SKM-1 treated with dmso at 0.1 percent for 144 hours (cell line): ENCODE results near the gene ADORA2A.

ENCODE experiments used
- DNase-seq: peaks from one replicate; lab custom pipeline; 2025; ENCODE audit not compliant: unreplicated experiment; lab: John Stamatoyannopoulos, UW

ADORA2A gene

DNA sequence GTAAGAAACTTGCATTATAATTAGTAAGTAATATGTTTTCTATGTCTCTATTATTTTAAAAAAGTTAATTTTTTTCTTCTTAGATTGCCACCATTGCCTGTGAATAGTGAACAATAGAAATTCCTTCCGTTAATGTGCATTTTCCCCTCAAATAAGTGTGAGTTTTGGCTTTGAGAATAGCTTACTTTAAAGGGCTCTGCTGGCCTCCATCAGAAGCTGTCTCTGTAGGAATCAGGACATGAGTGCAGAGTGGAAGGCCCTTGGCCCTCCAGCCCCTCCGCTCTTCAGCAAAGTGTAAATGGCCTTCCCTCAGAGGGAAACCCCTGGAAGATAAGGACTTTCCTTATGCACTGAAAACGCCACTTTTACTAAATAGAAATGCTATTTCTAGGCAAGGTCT is 24.1 kb upstream of the ADORA2A start:
- DNase-seq: no peak

DNA sequence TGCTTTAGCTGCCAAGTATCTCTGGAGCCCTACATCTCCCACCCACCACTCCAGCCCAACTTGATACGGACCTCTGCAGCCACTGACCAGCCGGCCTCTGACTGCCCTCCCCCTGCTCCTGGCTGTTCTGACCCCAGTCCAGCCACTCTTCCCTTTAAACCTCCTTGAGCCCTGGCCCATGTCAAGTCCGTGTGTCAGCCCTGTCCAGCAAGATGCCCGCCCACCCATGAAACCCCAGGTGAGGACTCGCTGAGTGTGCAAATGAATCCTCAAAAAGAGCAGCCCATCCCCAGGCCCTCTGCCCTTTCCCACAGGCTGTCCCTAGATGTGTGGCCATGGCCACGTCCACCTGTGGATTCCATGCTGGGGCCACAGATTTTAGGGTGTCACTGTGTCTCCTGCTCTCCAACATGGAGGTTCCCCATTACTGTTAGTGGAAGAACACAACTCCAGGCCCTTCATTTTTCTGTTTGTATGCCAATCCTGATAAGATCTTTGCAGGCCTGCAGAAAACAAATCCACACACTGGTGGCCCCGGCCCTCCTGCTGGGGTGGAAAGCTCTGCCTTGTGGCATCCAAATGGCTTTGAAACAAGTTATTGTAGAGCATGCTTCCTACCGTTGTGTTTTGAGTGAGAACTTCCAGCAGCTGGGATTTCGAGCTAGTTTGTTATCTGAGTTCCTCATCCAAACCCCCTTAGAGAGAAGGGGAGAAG is 22.7 kb upstream of the ADORA2A start:
- no peak for DNase-seq

DNA sequence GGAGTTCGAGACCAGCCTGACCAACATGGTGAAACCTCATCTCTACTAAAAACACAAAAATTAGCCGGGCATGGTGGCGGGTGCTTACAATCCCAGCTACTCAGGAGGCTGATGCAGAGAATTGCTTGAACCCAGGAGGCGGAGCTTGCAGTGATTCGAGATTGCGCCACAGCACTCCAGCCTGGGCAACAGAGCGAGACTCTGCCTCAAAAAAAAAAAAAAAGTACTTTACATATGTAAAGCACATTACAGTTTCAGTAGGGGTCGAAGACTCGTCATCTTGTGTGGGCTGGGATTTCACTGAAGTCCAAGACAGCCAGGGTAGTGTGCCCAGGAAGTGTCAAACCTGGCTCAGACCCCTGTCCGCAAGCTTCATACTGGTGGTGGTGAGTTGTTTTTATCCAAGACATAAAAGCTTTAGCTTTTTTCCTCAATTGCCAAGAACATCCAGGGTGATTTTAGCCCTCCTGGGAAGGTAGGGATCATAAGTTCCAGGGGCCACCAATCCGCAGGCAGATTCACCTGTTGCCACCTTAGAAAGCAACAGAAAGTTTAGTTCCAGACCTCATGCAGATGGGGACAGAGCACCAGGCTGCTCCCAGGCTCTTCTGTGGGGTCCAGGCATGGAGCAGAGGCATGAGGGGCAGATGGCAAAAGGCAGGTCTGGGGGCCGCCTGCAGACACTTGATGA is 21.6 kb upstream of the ADORA2A start:
- no peak for DNase-seq

- no peak for DNase-seq
Measured at GRCh38 chr22:24406322-24407277, 20.8 kb upstream of the ADORA2A start.

GRCh38 chr22:24407278-24407665 is 20.1 kb upstream of the ADORA2A start:
- DNase-seq: no peak

DNA sequence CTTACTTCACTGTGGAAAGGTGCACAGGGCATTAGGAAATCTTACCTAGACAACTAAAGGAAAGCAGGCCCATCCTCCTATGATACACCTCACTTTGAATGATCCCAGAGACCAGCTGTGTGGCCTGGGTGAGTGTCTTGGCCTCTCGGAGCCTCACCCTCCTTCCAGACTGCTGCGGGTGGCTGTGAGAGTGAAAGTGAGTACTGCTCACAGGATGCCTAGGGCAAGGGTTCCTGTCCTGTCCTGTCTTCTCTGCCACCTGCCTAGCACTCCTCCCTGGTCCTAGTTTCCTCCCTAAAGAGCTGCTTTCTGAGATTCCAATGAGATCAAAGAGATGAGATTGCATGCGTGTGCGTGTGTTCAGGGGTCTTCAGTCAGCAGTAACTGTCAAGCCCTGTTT is 19.5 kb upstream of the ADORA2A start:
- no peak for DNase-seq

GRCh38 chr22:24408630-24409029 is 18.8 kb upstream of the ADORA2A start:
- no peak for DNase-seq

DNA sequence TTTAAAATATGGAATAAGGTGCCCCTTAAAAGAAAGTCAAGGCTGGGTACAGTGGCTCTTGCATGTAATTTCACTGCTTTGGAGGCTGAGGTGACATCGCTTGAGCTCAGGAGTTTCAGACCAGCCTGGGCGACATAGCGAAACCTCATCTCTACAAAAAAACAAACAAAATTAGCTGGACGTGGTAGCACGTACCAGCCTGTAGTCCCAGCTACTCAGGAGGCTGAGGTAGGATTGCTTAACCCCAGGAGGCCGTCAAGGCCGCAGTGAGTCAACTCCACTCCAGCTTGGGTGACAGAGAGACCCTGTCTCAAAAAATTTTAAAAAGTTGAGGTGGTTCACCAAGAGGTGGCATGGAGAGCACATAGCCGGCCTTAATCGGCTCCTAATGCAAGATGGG is 17.7 kb upstream of the ADORA2A start:
- no peak for DNase-seq

DNA sequence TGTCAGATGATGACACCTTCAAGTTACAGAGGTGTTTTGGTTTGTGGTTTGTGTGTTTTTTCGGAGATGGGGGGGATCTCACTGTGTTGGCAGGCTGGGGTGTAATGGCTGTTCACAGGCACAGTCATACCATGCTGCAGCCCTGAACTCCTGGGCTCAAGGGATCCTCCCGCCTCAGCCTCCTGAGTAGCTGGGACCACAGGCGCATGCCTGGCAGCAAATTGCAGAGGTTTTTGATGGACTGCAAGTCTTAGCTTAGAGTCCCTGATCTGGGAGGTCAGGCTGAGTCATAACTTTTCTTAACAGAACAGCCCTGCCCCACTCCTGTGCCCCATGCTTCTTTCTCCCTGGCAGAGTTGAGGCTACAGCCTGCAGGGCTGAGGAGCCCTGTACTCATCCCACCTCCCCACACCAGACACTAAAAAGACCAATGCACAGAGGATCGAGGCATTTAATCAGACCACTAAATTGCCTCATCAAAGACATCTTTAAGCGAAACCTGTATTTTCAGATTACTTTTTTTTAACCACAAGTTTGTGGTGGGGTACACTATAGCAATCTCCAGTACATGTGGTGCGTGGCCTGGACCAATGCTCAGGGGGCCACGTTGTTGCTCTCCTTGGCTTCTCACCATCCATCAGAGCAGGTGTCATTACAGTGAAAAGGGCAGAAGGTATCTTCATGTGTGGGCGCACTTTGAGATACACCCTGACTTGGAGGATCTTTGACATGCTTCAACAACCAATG is 17.1 kb upstream of the ADORA2A start:
- no peak for DNase-seq

GRCh38 chr22:24411256-24412004 is 16.0 kb upstream of the ADORA2A start:
- no peak for DNase-seq

DNA sequence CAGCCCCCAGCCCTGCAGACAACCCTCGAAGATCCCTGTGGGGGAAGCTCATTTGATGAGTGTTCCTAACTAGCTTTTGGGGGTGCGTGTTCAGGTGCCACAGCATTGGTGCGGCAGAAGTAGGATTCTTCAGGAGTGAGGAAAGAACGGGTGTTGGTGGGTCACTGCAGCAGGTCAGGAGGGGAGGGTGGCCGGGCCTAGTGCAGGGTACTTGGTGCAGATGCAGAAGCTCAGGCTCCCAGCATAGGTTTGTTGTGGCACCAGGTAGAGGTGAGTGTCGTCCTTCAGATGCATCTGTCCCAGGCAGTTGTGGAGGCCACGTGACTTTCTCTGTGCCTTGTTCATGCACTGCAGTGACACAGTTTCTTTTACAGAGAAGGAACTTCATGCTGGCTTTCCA is 15.1 kb upstream of the ADORA2A start:
- DNase-seq: no peak

DNA sequence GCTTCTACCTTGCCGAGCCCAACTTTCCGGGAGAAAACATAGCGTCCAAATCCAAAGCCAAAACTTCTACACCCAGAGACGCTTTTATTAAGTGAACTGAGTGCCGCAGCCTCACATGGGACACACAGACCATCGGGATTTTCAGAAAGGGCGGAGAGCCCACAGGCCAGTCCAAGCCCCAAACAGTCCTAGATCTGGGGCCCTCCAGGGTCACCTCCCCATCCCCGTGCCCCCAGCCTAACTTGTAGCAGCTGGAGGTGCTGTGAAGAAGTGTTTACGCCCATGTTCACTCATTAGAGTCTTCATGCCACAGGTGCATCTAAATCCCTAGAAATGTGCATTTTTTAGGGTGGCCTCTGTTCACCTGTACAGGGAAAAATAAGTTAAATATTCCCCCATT is 14.1 kb upstream of the ADORA2A start:
- no peak for DNase-seq

DNA sequence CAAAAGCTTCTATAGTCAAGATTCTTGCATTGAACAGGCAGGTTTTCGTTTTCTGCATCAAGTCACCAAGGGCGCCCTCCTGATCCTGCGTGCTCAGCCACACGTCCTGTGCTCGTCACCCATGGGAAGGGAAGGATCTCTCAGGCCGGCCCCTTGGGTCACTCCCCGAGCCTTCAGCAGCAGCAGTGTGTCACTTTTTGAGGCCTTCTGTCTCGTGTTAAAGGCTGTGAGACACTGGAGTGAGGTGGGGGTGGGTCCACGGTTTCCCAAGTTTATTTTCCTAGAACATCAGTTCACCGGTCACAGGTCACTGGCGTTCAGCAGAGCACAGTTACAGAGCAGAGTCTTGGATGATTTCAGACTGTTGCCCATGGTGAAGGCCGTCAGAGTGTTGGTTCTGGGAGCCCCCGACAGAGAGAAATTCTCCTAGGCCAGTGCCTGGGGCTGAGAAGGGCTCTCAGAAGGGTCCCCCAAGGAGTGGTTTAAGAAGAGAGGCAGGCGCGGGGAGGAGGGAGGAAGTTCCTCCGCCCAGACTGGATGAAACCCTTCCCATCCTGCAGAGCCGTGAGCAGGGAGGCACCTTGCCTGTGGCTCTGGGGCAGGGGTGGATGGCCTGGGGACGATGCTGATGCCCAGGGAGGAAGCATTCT is 13.5 kb upstream of the ADORA2A start:
- DNase-seq: no peak

- no peak for DNase-seq
Measured at GRCh38 chr22:24414523-24414922, 12.9 kb upstream of the ADORA2A start.

- DNase-seq: no peak
Measured at GRCh38 chr22:24414984-24415945, 12.1 kb upstream of the ADORA2A start.

GRCh38 chr22:24416095-24416494 is 11.3 kb upstream of the ADORA2A start:
- DNase-seq: no peak

DNA sequence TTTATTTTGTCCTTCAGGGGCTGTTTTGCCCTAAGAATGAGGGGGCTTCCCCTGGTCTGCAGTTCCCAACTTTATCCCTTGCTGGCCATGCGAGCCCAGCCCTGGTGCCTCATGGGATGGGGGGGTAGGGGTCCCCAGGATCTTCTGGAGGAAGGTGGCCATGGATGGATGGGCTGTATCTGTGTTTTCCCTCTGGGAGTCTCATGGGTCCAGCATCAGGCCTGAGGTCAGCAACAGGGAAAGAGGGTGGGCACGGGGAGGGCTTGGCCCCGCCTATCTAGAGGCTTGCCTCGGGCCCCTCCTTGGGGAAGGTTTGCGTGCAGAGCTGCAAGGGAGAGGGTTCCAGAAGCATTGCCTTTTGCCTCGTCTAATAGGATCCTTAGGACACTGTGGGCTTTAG is 10.8 kb upstream of the ADORA2A start:
- no peak for DNase-seq

DNA sequence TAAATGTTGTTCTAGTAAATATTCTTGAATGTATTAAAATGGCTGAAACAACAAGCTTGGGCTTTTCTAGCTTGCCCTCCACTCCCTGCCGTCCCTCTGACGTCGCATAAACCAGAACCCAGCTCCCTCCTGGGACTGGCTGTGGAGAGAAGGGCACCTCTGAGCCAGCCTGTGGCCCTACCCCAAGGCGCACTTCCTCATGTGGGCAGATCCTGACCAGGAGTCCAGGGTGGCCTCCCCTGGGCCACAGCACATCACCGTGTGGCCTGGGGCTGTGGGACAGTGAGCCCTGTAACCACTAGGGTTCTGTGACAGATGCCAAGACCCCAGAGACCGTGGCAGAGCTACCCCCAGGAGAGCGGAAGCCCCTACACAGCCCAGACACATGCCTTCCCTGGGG is 10.2 kb upstream of the ADORA2A start:
- no peak for DNase-seq
